Measurements from ENCODE around the gene LHX4.

Gene LHX4

GRCh38 chr1:180224902-180225301, 5.2 kb upstream of the LHX4 start:
- no peak for DNase-seq (ENCODE audit: low read depth in 1 of 2, low spot score in 1 of 2)

GRCh38 chr1:180225403-180225802, 4.7 kb upstream of the LHX4 start:
- no peak for DNase-seq (ENCODE audit: low read depth in 1 of 2, low spot score in 1 of 2)

GRCh38 chr1:180227861-180228647, 2.0 kb upstream of the LHX4 start:
- DNase-seq (ENCODE audit: low read depth in 1 of 2, low spot score in 1 of 2): no peak

- no peak for DNase-seq (ENCODE audit: low read depth in 1 of 2, low spot score in 1 of 2)
These were observed 1.2 kb upstream of the LHX4 start for GRCh38 chr1:180228648-180229482.

GRCh38 chr1:180230416-180230790, 339 bp downstream of the LHX4 start:
- no peak for DNase-seq (ENCODE audit: low read depth in 1 of 2, low spot score in 1 of 2)

GRCh38 chr1:180230791-180231505, 884 bp downstream of the LHX4 start:
- DNase-seq (ENCODE audit: low read depth in 1 of 2, low spot score in 1 of 2): no peak

GRCh38 chr1:180231506-180231921, 1.4 kb downstream of the LHX4 start:
- DNase-seq (ENCODE audit: low read depth in 1 of 2, low spot score in 1 of 2): no peak

- DNase-seq (ENCODE audit: low read depth in 1 of 2, low spot score in 1 of 2): no peak
These were observed 1.9 kb downstream of the LHX4 start for GRCh38 chr1:180231936-180232335.

- DNase-seq (ENCODE audit: low read depth in 1 of 2, low spot score in 1 of 2): no peak
These were observed 2.5 kb downstream of the LHX4 start for GRCh38 chr1:180232521-180233043.

- DNase-seq (ENCODE audit: low read depth in 1 of 2, low spot score in 1 of 2): no peak
These were observed 3.3 kb downstream of the LHX4 start for GRCh38 chr1:180233191-180234011.

- DNase-seq (ENCODE audit: low read depth in 1 of 2, low spot score in 1 of 2): no peak
These were observed 4.5 kb downstream of the LHX4 start for GRCh38 chr1:180234369-180235076.

GRCh38 chr1:180235077-180235501, 5.0 kb downstream of the LHX4 start:
- DNase-seq (ENCODE audit: low read depth in 1 of 2, low spot score in 1 of 2): no peak

- no peak for DNase-seq (ENCODE audit: low read depth in 1 of 2, low spot score in 1 of 2)
These were observed 5.6 kb downstream of the LHX4 start for GRCh38 chr1:180235502-180236239.

- DNase-seq (ENCODE audit: low read depth in 1 of 2, low spot score in 1 of 2): no peak
These were observed 6.8 kb downstream of the LHX4 start for GRCh38 chr1:180236698-180237509.

- DNase-seq (ENCODE audit: low read depth in 1 of 2, low spot score in 1 of 2): no peak
These were observed 7.9 kb downstream of the LHX4 start for GRCh38 chr1:180237869-180238476.

- no peak for DNase-seq (ENCODE audit: low read depth in 1 of 2, low spot score in 1 of 2)
These were observed 8.6 kb downstream of the LHX4 start for GRCh38 chr1:180238675-180239074.

- DNase-seq (ENCODE audit: low read depth in 1 of 2, low spot score in 1 of 2): no peak
These were observed 9.4 kb downstream of the LHX4 start for GRCh38 chr1:180239145-180240096.
